ENCODE data around the gene SKA3. TPM values are rescaled to one million over a fixed set of nuclear protein-coding genes. Genes with fewer than 3 reads are reported as not detected.
"Not testable (repeated sequence)": the region's sequence is repeated elsewhere in the genome, so short reads cannot be mapped to it uniquely, and the experiment has no call there.

SKA3 gene
- total RNA-seq, 1 donor from 2014 or later, result 7.9 TPM

DNA sequence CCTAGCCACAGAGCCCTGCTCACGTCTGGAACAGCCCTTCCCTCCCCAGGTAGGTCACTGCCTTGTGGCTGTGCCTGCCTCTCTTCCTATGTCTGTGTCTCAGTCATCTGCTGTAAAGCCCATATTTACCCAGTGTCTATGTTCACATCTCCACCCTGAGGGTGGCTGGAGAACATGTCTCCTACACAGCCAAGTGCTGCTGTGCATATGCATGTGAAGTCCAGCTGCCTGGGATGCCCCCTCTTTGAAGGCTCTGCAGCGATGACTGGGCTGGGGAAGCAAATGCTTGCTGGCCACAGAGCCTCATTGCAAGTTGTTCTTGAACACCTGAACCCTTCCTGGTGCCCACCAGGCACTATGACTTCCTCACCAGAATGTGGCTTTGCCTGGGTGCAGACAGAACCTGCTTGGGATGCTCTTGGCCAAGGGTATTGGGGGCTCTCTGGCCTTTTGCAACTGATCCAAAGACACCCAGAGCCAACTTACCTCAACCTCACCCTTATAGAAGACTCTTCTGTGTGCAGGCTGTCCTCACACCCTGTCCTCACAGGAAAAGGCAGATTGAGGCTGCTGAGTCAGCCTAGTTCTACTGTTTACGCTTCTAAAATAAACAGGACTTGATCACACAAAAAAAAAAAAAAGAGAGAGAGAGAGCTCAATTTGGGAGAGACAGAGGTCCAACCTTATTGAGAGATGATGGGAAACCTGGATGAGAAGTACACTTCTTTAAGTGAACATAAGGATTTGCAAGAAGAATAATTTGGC is 26.6 kb upstream of the SKA3 start:
- DNase-seq (ENCODE audit: low spot score), result no peak
- no peaks in the 10 kb centered on the region for H3K27me3 Mint-ChIP-seq (ENCODE audit: unreplicated experiment)
- H3K4me3 Mint-ChIP-seq (ENCODE audit: unreplicated experiment), result no peak overlapping the region
- H3K27ac Mint-ChIP-seq (ENCODE audit: unreplicated experiment), result no peak overlapping the region
- H3K4me1 Mint-ChIP-seq (ENCODE audit: unreplicated experiment), result peaks cover 4% of the 10 kb centered on the region
- peaks cover 7% of the 10 kb centered on the region for H3K36me3 Mint-ChIP-seq (ENCODE audit: low read depth, unreplicated experiment)
- H3K9me3 Mint-ChIP-seq (ENCODE audit: unreplicated experiment), result peaks cover 6% of the 10 kb centered on the region
- TF ChIP-seq, protein P1, sequence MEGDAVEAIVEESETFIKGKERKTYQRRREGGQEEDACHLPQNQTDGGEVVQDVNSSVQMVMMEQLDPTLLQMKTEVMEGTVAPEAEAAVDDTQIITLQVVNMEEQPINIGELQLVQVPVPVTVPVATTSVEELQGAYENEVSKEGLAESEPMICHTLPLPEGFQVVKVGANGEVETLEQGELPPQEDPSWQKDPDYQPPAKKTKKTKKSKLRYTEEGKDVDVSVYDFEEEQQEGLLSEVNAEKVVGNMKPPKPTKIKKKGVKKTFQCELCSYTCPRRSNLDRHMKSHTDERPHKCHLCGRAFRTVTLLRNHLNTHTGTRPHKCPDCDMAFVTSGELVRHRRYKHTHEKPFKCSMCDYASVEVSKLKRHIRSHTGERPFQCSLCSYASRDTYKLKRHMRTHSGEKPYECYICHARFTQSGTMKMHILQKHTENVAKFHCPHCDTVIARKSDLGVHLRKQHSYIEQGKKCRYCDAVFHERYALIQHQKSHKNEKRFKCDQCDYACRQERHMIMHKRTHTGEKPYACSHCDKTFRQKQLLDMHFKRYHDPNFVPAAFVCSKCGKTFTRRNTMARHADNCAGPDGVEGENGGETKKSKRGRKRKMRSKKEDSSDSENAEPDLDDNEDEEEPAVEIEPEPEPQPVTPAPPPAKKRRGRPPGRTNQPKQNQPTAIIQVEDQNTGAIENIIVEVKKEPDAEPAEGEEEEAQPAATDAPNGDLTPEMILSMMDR (IDR thresholded peaks at IDR 0.05; ENCODE audit: unreplicated experiment), result no peak

DNA sequence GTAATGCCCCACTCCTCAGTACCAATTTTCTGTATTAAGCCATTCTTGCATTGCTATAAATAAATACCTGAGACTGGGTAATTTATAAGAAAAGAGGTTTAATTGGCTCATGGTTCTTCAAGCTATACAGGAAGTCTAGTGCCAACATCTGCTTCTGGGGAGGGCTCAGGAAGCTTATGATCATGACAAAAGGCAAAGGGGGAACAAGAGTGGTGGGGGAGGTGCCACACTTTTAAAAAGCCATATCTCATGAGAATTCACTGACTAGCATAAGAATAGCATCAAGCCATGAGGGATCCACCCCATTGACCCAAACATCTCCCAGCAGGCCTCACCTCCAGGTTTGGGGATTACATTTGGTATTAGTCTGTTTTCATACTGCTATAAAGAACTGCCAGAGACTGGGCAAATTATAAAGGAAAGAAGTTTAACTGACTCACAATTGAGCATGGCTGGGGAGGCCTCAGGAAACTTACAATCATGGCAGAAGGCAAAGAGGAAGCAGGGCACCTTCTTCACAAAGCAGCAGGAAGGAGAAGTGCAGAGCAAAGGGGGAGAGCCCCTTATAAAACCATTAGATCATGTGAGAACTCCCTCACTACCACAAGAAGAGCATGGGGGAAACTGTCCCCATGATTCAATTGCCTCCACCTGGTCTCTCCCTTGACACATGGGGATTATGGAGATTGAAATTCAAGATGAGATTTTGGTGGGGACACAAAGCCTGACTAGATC is 25.3 kb upstream of the SKA3 start:
- H3K4me1 Mint-ChIP-seq (ENCODE audit: unreplicated experiment); H3K4me3 Mint-ChIP-seq (ENCODE audit: unreplicated experiment); H3K27me3 Mint-ChIP-seq (ENCODE audit: unreplicated experiment); H3K9me3 Mint-ChIP-seq (ENCODE audit: unreplicated experiment); H3K27ac Mint-ChIP-seq (ENCODE audit: unreplicated experiment); DNase-seq (ENCODE audit: low spot score): not testable (repeated sequence)
- peaks cover 11% of the 10 kb centered on the region for H3K36me3 Mint-ChIP-seq (ENCODE audit: low read depth, unreplicated experiment)

DNA sequence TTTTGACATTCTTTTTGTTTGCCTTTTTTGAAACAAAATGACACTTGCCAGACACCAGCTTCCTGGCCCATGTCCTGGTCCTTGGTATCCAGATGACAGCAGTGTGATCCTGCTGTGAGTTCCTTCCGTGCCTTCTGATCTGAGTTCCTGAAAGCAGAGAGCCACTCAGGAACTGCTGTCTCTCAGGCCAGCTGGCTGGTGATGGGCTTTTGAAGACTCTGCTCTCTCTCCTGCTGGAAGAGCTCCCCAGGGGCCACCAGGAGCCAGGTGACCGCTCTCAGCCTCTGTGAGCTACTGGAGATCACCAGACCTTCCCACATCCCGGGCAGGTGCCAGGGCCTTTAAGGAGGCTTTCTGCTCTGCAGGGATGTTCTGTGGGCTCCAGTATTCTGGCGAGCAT is 22.0 kb upstream of the SKA3 start:
- H3K36me3 Mint-ChIP-seq (ENCODE audit: low read depth, unreplicated experiment), result peaks cover 11% of the 10 kb centered on the region
- not testable (repeated sequence) for H3K4me3 Mint-ChIP-seq (ENCODE audit: unreplicated experiment); H3K27me3 Mint-ChIP-seq (ENCODE audit: unreplicated experiment)

DNA sequence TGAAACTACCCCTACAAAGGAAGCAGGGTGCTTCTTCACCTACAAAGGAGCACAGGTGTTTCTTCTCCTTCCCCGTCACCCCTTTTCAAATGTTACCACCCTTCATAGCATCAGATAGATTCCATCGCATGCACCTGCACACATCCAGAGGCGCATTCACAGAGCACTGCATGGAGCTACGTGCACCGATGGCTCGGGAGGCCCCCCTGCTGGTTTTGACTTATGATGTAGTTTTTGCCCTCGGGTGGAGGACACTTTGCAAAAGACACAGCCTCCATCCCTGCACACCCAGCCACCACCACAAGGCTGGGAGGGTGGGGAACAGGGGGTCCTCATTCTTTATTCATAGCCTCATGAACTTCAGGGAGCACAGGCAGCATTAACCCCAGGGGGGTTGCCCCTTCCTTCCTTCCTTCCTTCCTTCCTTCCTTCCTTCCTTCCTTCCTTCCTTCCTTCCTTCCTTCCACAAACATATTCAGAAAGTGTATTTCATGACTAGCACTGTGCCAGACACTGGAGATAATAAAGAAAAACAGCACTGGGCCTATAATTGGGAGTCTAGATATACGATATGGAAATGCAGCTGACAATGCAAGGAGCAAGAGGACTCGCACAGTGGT is 21.4 kb upstream of the SKA3 start:
- DNase-seq (ENCODE audit: low spot score); H3K27ac Mint-ChIP-seq (ENCODE audit: unreplicated experiment); H3K27me3 Mint-ChIP-seq (ENCODE audit: unreplicated experiment); H3K9me3 Mint-ChIP-seq (ENCODE audit: unreplicated experiment); H3K4me3 Mint-ChIP-seq (ENCODE audit: unreplicated experiment); H3K4me1 Mint-ChIP-seq (ENCODE audit: unreplicated experiment): not testable (repeated sequence)
- H3K36me3 Mint-ChIP-seq (ENCODE audit: low read depth, unreplicated experiment), result peaks cover 11% of the 10 kb centered on the region

More for the DNA sequence above, 22.0 kb upstream of the SKA3 start:
- not testable (repeated sequence) for DNase-seq (ENCODE audit: low spot score); H3K9me3 Mint-ChIP-seq (ENCODE audit: unreplicated experiment); H3K4me1 Mint-ChIP-seq (ENCODE audit: unreplicated experiment); H3K27ac Mint-ChIP-seq (ENCODE audit: unreplicated experiment)

DNA sequence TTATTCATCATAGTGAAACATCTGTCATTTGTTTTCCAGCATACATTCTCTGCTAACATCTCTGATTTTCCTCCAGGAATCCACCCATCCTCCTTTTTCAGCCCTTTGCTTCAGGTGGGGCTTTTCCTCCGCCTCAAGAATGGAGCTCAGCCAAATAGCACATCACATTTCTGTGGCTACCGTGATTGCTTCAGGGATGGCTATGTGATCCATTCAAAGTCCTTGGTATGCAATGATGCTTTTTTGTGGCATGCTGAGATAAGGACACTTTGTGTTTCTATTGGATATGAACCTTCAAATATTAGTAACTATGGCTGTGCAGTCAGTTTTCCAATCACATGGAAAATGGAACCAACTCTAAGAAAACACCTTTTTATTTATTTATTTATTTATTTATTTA is 18.4 kb upstream of the SKA3 start:
- H3K36me3 Mint-ChIP-seq (ENCODE audit: low read depth, unreplicated experiment); DNase-seq (ENCODE audit: low spot score); H3K27me3 Mint-ChIP-seq (ENCODE audit: unreplicated experiment); H3K4me1 Mint-ChIP-seq (ENCODE audit: unreplicated experiment); H3K27ac Mint-ChIP-seq (ENCODE audit: unreplicated experiment); H3K9me3 Mint-ChIP-seq (ENCODE audit: unreplicated experiment); H3K4me3 Mint-ChIP-seq (ENCODE audit: unreplicated experiment): not testable (repeated sequence)

DNA sequence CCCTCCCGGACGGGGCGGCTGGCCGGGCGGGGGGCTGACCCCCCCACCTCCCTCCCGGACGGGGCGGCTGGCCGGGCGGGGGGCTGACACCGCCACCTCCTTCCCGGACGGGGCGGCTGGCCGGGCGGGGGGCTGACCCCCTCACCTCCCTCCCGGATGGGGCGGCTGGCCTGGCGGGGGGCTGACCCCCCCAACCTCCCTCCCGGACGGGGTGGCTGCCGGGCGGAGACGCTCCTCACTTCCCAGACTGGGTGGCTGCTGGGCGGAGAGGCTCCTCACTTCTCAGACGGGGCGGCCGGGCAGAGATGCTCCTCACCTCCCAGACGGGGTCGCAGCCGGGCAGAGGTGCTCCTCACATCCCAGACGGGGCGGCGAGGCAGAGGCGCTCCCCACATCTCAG is 10.1 kb upstream of the SKA3 start:
- H3K36me3 Mint-ChIP-seq (ENCODE audit: low read depth, unreplicated experiment); H3K4me1 Mint-ChIP-seq (ENCODE audit: unreplicated experiment); H3K27ac Mint-ChIP-seq (ENCODE audit: unreplicated experiment); H3K9me3 Mint-ChIP-seq (ENCODE audit: unreplicated experiment); DNase-seq (ENCODE audit: low spot score); H3K4me3 Mint-ChIP-seq (ENCODE audit: unreplicated experiment); H3K27me3 Mint-ChIP-seq (ENCODE audit: unreplicated experiment): not testable (repeated sequence)

DNA sequence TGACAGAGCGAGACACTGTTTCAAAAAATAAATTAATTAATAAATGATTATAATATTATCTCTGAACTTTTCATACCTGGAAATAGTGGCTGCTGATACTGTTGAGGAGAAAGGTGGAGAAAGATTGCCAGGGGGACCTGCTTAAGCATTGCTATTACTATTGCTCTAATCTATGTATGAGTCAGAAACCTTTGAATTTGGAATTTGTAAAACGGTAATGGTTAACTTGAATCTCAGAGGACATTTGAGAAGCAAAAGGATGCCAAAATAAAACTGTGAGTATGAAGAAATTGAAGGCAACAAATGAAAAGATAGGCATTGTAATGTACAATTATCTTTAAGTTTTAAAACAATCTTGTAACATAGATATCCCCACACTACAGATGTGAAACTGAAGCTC is 5.3 kb upstream of the SKA3 start:
- no peak overlapping the region for H3K4me3 Mint-ChIP-seq (ENCODE audit: unreplicated experiment)
- peaks cover 5% of the 10 kb centered on the region for H3K4me1 Mint-ChIP-seq (ENCODE audit: unreplicated experiment)
- H3K27ac Mint-ChIP-seq (ENCODE audit: unreplicated experiment), result no peak overlapping the region
- H3K36me3 Mint-ChIP-seq (ENCODE audit: low read depth, unreplicated experiment), result peaks cover 5% of the 10 kb centered on the region
- TF ChIP-seq, protein P1 (IDR thresholded peaks at IDR 0.05; ENCODE audit: unreplicated experiment), result no peak
- no peak for DNase-seq (ENCODE audit: low spot score)
- H3K27me3 Mint-ChIP-seq (ENCODE audit: unreplicated experiment), result no peaks in the 10 kb centered on the region
- no peaks in the 10 kb centered on the region for H3K9me3 Mint-ChIP-seq (ENCODE audit: unreplicated experiment)
